IPS DF 4.7 (cell line): ENCODE data around the gene RAB3B.

ENCODE experiments used
- DNase-seq: peaks from one replicate; pipeline ENCODE4 v3.0.0-alpha.2; 2013; ENCODE audit warnings: low spot score; ENCODE audit errors: extremely low read depth

Gene RAB3B

DNA sequence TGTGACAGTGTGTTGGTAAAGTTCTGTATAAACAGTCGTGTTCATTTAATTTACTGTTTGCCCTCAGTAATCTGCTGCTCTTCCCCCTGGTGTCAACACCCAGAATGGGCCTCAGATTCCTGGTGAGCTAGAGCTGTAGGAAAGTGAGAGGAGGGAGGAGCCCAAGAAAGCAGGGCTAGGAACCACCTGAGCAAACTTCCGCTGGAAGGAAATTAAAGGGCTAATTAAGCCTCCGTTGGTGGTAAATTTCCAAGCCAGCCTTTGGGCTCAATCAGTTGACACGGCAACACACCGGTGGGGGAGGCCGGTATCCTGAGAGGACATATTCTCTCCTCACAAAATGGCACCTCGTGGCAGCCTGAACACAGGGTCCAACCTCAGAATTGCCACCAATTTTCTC, 32.9 kb downstream of the RAB3B start:
- peak; percentile 14 for DNase-seq

DNA sequence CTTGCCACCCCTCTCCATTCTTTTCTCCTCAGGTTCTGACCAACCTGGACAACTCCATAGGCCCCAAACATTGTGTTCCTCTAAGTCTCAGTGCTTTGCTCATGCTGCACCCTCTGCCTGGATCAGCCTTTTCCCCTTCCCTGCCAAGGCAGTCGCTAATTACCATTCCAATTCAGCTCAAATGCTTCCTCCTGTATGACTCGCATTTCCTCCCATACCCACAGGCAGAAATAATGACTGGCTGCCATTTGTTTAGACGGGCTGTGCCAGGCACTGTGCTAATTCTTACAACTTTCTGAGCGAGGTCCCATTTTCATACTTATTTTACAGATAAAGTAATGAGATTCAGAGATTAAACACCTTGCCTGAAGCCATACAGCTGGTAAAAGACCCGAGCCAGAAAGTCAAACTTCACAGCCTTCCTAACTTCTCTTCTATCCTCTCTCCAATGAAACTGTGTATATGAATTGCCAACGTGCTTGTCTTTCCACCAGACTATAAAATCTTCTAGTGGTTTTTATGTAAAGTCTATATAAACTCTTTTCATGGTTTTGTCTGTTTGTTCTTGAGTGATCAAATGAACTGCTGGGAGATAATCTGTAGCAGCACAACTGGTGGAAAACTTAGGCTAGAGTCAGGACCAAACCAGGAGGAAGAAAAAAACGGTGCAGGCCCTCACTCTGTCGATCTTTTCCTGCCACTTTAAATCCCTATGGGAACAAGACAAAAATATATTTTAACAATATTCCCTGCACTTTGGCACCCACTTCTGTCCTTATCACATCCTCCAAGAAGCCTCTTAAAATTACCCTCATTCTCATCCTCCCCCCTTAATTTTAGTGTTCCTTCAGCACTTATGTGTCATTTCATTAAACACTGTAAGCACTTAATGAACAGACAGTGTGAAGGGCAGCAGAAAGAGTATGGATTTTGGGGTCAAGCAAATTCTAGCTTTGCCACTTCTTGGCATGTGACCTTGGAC, 33.7 kb downstream of the RAB3B start:
- DNase-seq: no peak

DNA sequence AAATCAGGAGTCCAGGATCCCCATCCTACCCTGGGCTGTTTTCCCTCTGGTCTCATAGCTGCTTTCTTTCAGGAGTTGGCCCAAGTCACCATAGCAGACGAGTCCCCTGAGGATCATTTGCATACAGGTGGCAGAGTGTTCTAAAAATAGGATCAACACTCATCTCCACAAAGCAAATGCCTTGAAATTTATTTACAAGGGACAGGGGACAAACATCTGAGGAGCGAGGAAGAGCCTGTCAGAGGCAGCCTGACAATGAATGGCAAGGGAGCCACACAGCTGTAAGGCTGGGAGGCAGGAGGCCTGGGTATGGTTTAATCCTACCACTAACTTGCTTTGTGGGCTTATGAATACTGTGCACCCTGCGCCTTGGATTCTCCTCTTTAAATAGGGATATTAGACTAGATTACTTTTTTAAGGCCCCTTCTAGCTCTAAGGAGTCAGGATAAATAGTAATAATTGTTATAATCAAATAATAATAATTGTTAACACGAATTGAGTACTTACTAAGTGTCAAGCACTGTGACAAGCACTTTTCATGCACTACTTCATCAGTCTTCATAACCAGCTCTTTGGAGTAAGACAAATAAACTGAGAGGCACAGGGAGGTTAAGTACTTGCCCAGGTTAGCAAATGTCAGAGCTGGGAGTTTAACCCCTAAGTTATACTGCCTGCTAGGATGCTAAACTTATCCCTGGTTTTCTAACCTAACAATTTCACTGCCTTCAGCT, 34.5 kb downstream of the RAB3B start:
- no peak for DNase-seq

DNA sequence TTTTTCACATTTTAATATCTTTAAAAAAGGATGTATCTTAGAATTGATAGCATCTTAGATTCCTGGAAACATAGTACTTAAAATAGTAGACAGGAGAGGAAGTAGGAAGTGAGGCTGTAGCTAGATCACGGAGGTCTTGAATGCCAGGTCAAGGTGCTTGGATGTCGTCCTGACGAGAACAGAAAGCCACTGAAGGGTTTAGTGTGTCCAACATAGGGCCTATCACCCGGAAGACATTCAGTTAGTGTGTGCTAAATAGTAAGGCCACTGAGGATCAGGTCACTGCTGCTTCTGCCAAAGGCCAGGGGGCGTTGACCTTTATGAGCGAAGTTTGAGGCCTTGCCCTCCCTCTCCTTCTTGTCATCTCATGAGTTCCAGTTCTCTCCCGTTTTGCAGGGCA, 35.7 kb downstream of the RAB3B start:
- DNase-seq: no peak

DNA sequence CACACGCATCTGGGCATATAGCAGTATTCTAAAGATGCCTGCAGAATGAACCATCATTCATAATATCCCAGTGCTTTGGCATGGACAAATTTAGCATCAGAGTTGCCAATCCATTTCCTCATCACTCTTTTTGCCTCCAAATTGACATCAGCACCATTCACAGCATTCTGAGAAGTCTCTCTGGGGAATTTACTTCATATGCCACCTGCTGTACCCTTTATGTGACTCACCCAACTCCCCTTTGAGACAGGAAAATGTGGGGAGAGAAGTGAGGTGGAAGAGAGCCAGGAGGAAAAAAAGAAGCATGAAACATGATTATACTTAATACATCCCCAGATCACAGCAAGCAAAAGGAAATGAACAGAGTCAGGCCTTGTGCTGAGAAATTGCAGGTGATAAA, 37.4 kb downstream of the RAB3B start:
- no peak for DNase-seq

DNA sequence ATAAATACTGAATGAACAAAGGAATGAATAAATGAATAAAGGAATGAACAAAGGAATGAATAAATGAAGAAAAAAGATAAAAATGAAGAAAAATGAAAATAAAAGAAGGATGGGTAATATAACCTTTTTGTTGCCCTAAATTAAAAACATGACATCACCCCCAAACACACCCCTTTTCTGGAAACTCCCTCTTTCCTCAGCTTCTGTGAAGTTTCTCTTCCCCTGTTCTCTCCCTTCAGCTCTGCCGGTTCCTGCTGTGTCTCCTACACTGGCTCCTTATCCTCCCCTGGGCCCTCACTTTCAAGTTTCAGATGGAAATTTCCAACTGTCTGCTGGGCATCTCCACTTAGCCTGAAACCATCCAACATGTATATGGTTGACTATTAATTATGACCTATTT, 37.9 kb downstream of the RAB3B start:
- no peak for DNase-seq

DNA sequence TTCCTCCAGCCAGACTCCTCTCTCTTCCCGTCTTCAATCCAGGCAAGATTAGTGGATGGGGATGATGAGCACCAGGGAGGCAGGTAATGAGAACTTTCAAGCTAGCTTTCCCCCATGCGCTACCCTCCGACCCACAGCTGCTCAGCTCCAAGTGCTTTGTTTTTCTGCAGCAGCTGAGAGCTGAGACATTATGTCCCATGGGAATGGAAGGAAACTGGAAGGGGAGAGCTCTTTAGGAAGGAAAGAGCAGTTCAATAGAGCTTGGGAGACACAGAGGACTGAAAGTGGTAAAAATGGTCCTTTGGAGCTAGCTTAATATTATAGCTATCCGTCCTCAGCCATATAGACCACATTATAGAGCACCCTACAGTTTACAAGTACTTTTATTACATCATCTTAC, 39.8 kb downstream of the RAB3B start:
- DNase-seq: no peak

DNA sequence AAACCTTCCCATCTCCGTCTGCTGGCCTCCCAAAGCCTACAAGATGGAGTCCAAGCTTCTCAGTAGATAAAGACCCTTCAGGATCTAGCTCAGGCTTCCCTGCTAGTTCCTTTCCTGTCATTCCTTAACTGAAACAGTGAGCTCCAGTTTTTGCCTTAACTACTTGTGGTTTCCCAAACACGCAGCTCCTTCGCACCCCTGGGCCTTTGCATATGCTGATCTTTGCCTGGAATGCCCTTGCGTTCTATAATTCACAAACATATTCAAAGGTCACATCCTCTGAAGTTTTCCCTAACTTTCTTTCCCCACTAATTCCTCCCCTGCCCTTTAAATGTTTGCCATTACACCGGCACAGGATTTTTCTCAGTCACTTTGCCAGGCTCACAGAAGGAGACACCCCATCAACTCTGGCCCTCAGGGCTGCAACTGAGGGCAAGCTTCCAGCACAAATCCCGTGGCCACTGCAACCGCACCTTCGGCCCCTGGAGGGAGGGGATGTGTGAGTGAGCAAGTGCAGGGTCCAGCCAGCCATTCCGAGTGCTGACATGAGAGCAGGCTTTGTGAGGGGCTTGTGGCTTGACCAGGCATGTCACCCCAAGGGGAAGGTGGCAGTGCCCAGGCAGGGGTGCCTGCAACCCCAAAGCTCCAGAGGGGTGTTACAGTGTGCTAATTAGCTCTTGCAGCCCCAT, 41.3 kb downstream of the RAB3B start:
- no peak for DNase-seq

DNA sequence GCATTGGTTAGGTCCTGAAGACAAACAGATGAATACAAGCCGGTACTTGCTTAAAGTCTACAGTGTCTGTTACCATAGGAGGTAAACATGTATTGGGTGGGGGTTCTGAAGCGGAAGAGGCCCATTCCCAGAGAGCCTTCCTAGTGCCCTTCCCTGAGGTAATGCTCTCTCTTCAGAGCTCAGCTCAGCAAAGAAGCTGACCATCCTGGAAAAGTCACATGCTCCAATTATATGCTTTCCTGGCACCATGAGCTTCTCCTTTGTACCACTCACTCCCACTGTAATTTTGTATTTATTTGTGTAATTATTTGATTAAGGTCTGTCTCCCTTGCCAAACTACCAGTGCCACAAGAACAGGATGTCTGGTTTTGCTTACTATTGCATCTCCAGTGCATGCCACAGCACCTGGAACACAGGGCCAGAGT, 42.0 kb downstream of the RAB3B start:
- no peak for DNase-seq

DNA sequence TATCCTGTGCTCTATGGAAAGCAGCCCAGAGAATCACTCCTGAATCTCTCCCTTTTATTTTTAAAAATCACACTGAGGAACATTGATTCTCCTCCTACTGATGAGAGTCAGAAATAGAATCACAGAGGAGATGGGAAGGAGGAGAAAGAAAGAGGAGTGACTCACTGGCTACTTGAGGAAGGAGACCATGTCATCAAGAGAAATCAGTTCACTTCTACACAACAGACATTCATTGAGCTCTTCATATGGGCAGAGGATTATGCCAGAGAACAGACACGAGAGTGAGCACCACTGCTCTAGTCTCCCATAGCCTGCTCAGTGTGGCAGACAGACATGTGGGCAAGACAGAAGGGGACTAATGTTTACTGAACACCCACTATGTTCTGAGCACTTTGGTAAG, 44.2 kb downstream of the RAB3B start:
- DNase-seq: no peak

DNA sequence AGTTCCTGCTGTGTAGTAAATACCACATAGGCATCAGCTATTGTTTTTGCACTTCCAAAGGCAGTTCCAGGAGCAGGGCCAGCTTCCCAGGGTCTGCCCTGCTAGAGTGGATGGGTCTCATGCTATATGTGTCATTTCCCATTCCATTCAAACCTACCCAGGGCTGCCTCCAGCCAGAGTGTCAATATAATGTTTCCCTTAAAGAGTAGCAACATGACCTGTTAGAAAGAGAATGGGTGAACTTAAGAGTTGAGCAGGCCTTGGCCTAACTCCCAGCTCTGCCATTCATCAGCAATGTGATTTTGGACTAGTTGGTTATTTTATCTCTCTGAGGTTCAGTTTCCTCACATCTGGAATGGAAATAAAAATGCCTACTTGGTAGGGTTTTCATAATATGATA, 44.9 kb downstream of the RAB3B start:
- DNase-seq: no peak

DNA sequence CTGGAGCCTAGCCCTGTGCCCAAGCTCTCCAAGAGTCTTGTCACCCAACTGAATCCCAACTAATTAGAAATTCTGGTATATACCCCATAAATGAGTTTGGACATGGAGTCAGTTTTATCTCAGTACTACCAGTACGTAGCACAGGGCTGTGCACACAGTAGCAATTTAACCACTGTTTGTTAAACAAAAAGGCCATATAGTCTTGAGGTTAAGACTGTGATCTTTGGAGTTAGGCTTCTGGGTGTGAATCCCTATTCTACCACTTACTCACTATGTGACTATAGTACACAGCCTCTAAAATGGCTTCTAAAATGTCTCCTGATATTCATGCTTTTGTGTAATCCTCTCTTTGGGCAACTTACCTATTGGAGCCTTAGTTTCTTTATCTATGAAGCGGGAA, 48.2 kb downstream of the RAB3B start:
- no peak for DNase-seq

DNA sequence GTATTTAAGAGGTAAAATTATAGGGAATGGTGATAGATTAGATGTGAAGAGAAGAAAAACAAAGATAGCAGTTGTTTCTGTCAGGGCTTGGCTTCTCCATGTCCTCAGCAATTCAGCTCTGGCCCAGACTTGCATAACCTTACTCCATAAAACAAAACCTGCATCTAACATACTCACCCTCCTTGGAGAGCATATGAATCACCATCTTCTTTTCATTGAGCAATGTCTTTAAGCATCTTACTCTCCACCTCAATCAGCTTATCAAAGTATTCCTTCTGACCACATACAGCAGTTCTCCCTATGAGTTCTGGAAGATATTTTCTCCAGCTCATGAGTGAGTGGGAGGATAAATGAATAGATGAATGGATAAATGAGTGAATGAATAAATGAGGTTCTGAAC, 49.0 kb downstream of the RAB3B start:
- DNase-seq: no peak

DNA sequence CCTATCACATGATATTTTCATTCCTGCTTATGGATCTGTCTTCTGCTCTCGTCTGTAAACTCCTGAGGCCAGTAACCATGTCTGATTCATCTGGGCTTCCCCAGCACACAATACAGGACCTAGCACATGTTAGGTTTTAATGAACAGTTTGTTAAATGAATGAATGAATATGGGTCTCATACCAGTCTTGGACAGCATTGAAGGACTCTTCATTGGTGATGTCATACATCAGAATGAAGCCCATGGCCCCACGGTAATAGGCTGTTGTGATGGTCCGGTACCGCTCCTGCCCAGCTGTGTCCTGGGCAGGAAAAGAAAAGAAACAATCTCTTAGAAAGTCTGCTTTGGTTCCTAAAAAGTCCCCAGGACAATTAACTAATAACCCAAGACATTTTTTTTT, 53.4 kb downstream of the RAB3B start:
- no peak for DNase-seq

DNA sequence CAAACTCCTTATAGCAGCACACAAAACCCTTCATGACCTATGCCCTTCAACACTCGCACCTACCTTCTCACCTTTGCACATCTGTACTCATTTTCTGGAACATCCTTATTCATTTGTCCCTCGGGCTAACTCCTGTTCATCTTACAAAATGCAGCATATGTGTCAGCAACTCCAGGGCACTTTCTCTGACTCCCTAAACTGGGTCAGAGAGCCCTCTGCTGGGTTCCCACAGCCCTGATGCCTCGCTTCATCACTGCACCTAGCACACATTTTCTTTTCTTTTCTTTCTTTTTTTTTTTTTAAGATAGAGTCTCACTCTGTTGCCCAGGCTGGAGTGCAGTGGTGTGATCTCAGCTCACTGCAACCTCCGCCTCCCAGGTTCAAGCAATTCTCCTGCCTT, 54.0 kb downstream of the RAB3B start:
- no peak for DNase-seq

DNA sequence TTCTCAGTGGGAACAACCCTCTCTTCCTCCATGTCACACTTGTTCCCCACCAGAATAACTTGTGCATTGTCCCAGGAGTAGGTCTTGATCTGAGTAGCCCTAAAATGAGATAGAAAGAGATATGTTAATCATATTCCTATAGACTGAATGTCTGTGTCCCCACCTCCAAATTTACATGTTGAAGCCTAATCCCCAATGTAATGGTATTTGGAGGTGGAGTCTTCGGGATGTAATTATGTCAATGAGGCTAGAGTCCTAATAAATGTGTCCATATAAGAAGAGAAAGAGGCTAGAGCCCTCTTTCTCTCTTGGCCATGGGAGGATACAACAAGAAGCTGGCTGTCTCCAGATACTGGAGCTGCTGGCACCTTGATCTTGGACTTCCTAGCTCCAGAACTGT, 57.2 kb downstream of the RAB3B start:
- no peak for DNase-seq

DNA sequence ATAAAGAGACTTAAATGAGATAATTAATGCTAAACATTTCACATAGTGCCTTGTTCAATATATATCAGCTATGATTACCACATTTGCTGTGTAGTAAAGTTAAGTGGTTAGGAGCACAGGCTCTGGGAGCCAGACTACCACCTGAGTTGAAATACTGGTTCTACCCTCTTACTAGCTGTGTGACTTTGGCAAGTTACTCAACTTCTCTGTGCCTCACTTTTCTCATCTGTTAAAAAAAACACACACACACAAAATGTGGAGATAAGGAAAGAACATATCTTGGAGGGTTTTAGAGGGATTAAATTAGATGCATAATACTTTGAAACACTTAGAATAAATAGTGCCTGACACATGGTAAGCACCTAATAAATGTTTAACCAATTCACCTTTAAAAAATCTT, 60.2 kb downstream of the RAB3B start:
- no peak for DNase-seq

DNA sequence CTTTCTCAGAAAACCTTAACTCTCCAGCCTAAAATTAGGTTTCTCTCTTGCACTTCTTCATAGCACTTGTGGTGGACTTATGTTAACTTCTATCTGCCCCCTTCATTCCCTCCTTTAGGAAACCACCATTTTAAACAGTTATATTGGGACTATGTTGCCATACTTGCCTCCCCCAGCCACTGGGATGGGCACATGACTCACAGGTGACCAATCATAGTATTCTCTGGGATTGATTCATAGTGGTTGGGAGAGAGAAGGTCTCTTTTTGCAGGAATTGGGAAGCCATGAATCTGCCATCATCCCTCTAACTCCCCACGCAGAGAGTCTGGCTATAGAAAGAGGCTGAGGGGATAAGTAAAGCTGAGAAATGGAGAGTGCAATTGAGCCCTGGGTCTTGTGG, 61.6 kb downstream of the RAB3B start:
- no peak for DNase-seq

DNA sequence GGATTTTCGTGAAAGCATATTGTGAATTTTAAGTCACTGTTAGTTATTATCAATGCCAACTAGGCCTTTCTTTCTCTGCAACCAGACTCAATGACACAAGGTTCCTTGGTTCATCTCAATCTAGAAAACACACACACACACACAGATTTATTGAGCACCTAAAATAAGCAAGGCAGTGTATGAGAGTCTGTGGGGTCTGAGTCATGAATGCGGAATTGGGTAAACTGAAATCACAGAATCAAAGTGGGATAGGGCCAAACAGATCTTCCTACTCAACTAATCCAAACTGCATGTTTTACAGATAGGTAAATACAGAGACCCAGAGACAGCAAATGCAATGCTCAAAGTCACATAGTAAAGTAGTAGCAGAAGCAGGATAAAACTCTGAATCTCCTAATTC, 63.5 kb downstream of the RAB3B start:
- no peak for DNase-seq

DNA sequence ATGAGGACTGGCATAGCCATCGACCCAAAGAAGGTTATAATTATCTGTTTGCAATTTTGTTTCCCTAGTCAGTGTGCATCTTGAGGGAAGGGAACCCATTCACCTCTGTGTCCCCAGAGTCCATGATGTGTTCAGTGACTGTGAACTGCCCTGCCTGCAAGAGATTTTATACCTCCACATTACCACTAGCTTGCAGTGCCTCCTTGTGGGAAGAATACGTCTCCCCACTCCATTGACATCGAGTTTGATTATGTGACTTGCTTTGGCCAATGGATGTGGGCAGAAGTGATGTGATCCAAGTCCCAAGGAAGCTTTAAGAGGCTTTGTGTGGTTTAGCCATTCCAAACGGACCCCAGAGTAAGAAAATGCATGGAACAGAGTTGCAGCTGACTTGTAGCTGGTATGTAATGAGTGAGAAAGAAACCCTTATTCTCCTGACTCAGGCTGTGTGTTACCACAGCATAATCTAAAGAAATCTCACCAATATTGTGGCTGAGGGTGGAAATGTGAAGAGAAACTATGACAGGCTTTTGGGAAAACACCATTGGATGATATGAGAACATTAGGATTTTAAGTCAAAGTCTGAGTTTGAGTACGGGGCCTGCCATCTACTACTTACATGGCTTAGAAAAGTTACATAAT, 64.2 kb downstream of the RAB3B start:
- peak; percentile 25 for DNase-seq

DNA sequence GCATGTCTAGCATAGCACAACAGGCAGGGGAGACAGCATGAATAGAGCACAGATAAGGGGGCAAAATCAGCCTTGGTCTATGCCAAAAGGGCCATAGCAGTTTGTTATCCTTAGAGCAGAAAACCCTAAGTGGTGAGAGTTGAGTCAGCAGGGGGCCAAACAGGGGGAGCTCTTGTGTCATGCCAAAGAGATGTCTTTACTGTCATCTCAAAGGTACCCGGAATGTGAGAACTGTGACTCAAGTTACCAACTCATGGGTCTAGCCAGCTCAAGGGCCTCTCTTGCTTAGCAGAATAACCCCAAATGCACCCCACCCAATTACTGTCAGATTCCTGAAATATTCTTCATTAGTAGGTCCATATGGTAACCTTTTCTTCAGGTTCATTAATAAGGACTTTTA, 66.0 kb downstream of the RAB3B start:
- DNase-seq: no peak

DNA sequence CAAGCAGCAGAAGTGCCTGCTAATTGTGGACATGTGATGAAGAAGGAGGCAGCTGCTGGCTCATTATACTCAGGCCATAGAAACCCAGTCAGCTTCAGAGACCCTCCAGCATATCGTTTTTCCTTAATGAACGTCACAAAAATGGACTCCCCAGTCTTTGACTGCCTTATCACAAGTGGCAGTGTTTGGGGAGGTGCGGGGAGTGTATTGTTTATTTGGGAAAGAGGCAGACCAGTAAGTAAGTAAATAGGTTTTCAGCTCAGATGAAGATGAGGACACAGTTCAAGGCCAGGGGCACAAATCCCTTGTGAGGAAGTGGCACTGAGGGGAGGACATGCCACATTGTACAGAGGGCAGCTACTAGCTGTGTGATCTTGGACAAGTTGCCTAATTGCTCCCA, 68.5 kb downstream of the RAB3B start:
- DNase-seq: no peak
